ENCODE measurements around the gene VWC2.
"Not testable (repeated sequence)": the region's sequence is repeated elsewhere in the genome, so short reads cannot be mapped to it uniquely, and the experiment has no call there.

VWC2 gene

GRCh38 chr7:49787980-49788379 lies 14.5 kb downstream of the VWC2 start:
- DNase-seq: no peak

GRCh38 chr7:49788455-49789059 lies 15.1 kb downstream of the VWC2 start:
- DNase-seq: no peak

- no peak for DNase-seq
Observed at GRCh38 chr7:49789736-49790135, 16.3 kb downstream of the VWC2 start.

DNA sequence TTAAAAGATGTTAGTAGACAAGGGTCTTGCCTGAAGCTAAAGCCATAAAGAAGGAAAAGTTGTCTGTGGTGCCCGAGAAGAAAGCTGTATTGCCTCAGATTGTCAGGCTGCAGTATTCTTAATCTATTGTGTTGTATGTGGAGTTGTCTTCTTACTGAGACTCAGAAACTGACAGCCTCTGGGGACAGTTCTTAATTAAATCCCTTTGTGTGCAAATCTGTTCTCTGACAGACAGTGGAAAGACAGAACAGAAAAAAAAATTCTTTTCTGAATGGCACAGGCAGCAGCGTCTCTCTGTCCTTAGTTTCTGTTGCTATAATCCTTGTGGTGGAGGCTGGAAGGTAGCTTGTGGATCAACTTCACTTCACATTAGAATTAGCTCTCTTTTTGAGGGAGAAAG lies 16.8 kb downstream of the VWC2 start:
- DNase-seq: no peak

- DNase-seq: no peak
Observed at GRCh38 chr7:49791088-49791741, 17.8 kb downstream of the VWC2 start.

- DNase-seq: no peak
Observed at GRCh38 chr7:49797987-49798660, 24.7 kb downstream of the VWC2 start.

- no peak for DNase-seq
Observed at GRCh38 chr7:49800031-49800430, 26.6 kb downstream of the VWC2 start.

- no peak for DNase-seq
Observed at GRCh38 chr7:49802600-49802999, 29.2 kb downstream of the VWC2 start.

DNA sequence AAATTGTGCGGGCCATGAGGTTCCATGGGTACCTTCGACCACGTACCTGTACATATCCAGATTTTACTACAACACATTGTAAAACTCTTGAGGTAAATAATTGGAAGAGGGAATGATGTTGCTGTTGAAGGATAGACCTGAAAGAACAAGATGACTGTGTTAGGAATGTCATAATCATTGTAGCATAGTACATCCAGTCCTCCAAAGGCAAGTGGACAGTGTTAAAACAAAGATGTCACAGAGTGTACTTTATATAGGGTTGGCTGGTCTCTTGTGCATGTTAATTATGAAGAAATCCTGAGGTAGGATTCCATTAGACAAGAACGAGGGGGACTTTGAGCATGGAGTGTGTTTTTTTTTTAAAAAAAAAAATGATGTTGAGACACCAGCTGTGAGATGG lies 30.4 kb downstream of the VWC2 start:
- no peak for DNase-seq

- no peak for DNase-seq
Observed at GRCh38 chr7:49805371-49806007, 32.1 kb downstream of the VWC2 start.

DNA sequence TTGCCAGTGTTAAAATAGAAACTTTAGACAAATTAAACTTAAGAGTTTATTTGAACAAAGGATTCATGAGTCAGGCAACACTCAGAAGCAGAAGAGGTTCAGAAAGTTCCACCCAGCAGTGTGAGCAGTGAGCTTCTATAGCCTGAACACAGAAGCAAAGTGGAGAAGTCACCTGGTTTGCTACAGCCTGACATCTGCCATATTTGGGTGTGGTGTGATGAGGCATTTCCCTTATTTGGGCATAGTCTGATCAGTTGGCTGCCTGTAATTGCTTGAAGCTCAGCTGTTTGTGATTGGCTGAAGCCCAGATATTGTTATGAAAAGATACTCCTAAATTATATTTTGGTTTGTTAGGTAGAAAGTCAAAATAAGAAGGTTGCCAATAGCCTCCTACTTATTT lies 39.1 kb downstream of the VWC2 start:
- DNase-seq: no peak

DNA sequence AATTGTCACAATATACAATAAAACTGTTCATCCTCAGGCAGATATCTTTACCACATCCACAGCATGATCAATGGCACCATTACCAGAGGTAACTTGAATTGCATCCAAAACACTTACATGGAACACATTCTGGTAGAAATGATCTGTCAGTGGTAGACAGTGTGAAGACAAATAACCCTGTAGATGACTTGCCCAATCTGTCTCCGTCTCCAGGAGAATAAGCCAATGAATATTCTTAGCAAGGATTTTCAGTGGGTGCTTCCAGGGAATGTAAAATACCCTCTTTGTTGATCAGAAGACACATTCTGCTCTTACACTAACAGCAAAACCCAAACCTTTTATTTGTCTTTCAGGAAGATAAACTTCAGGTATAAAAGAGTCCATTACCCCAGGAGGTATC lies 43.8 kb downstream of the VWC2 start:
- no peak for DNase-seq

GRCh38 chr7:49821181-49821580 lies 47.7 kb downstream of the VWC2 start:
- DNase-seq: no peak

- DNase-seq: no peak
Observed at GRCh38 chr7:49822856-49823255, 49.4 kb downstream of the VWC2 start.

DNA sequence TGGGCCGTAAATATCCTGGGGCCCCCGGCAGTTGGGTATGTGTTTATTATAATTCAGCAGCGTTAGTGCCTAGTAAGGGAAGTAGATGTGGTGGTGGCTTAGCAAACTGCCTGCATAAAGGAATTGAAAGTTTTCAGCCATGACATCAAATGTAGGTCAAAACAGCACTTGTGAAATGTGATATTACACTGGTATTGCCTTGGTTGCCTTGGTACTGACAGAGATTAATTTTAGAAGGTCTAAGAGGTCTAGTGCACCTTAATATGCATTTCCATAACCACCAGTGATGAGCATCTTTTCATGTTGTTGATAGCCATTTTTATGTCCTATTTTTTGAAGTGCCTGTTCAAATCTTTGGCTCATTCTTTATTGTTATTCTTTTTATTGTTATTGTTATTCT lies 50.1 kb downstream of the VWC2 start:
- no peak for DNase-seq

- no peak for DNase-seq
Observed at GRCh38 chr7:49839863-49840645, 66.6 kb downstream of the VWC2 start.

- no peak for DNase-seq
Observed at GRCh38 chr7:49840751-49841405, 67.4 kb downstream of the VWC2 start.

GRCh38 chr7:49845626-49846025 lies 72.2 kb downstream of the VWC2 start:
- no peak for DNase-seq

GRCh38 chr7:49848211-49848841 lies 74.9 kb downstream of the VWC2 start:
- no peak for DNase-seq

DNA sequence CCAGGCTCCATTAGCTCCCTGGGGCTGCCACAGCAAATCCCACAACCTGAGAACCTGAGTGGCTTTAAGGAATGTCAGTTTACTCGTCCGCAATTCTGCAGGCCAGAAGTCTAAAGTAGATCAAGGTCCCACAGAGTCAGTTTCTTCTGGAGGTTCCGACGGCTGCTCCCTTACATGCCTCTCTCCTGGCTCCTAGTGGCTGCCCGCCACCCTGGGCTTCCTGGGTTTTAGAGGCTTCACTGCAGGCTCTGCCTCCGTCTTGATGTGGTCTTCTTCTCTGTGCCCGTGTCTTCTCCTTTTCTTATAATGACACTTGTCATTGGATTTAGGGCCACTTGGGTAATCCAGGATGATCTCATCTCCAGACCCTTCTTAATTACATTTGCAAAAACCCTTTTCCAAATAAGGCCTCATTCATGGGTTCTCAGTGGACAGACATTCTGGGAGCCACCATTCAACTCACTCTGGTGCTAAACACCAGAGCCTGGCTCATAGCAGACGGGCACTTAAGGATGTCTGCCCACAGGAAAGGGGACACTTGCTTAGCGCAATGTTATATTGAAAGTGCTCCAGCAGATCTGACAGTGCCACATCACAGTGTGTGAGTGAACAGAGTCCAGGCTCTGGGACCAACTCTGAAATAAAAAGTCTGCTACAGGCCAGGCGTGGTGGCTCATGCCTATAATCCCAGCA lies 77.6 kb downstream of the VWC2 start:
- DNase-seq: no peak

GRCh38 chr7:49851614-49851934 lies 78.1 kb downstream of the VWC2 start:
- not testable (repeated sequence) for DNase-seq

Data from activated CD4-positive, alpha-beta T cell treated with anti-CD3 and anti-CD28 coated beads for 4 hours (primary cell).